ENCODE data around the gene ABCA8.

ABCA8 gene

DNA sequence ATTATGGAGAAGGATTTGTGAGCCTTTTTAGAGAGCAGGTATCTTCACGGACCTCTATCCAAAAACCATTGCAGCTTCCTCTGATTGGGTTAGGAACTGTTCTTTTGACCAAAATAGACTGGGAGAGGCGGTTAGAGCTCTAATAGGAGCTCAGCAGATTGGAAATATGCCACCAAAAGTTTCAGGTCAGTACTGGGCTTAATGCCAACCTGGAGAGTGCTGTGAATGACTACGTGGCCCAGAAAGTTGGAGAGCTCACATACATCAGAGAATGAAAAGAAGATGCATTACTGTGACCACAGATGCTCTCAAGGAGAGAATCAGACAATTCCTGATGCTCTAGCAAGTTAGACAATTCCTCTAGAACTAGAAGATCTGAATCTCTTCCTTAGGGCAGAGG lies 86.5 kb downstream of the ABCA8 start:
- FAIRE-seq, result no peak

DNA sequence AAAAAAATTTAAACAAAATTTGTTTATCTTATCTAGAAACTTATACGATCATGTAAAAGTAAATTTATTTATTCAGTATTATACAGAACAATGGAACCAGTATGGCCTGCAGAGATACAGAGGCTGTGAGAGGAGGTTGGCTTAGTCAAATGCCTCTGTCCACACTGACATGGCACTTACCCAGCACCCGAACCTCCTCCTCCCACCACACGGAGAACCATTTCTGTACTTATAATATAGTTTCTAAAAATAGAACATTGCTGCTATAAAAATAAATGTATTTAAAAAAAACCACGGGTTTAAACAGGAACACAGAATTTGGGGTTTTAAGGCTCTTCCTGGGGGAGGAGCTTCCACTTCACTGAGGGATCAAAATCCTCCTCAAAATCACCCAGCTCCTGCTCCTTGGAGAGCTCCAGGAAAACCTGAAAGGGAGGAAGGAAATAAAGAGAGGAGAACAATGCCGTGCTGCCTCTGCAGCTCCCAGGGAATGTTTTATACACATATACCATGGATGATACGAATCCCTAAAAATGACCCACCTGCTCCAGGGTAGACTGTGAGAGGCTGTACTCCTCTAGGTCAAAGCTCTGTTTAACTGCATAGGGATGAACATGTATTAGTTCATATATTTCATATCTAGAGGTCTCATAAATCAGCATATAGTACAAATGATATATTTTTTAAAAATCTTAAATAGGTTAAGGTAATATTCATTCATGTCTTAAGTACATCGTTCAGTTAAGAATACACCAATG lies 87.3 kb downstream of the ABCA8 start:
- no peak for FAIRE-seq

GRCh38 chr17:68865584-68865983 lies 89.6 kb downstream of the ABCA8 start:
- no peak for FAIRE-seq

DNA sequence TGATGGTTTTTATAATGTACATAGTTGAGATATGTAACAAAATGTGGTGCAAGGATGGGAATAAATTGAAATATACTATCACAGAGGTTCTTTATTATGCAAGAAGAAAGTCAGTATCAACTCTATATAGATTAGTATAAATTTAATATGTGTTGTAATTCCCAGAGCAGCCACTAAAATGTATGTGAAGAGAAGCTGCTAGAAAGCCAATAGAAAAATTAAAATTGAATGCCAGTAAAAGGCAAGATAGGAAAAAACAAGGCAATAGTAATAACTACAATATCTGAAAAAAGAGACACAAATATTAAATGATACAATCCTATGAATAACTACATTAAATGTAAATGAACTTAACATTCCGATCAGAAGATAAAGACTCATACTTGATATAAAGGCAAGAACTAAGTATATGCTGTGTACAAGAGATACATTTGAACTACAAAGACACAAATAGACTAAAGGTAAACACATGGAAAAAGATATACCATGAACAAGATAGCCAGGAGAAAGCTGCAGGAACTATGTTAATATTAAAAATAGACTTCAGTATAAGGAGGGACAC lies 92.0 kb downstream of the ABCA8 start:
- no peak for FAIRE-seq

- no peak for FAIRE-seq
These were observed 93.6 kb downstream of the ABCA8 start for GRCh38 chr17:68861602-68862001.

- no peak for FAIRE-seq
These were observed 94.3 kb downstream of the ABCA8 start for GRCh38 chr17:68860941-68861340.

- FAIRE-seq, result no peak
These were observed 100.7 kb downstream of the ABCA8 start for GRCh38 chr17:68854452-68854851.

DNA sequence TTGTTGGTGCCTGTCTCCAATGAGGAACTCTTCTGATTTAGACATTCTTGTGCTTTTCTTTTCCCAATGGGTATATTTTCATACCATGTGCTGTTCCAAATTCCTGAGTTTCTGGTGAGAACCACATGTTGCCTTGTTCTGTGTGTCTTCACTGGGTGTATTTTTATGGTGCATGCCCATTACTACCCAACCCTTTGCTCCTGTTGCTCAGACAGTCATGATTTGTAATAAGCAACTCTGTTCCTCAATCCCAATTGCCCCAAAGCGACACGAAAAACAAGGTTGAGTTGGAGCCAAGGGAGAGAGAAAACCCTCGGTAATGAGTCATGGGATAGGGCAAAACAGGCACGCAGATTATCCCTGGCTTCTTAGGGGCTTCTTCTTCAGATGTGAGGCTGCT lies 101.8 kb downstream of the ABCA8 start:
- FAIRE-seq, result no peak

GRCh38 chr17:68853036-68853435 lies 102.2 kb downstream of the ABCA8 start:
- no peak for FAIRE-seq

GRCh38 chr17:68851890-68852289 lies 103.3 kb downstream of the ABCA8 start:
- FAIRE-seq, result no peak

DNA sequence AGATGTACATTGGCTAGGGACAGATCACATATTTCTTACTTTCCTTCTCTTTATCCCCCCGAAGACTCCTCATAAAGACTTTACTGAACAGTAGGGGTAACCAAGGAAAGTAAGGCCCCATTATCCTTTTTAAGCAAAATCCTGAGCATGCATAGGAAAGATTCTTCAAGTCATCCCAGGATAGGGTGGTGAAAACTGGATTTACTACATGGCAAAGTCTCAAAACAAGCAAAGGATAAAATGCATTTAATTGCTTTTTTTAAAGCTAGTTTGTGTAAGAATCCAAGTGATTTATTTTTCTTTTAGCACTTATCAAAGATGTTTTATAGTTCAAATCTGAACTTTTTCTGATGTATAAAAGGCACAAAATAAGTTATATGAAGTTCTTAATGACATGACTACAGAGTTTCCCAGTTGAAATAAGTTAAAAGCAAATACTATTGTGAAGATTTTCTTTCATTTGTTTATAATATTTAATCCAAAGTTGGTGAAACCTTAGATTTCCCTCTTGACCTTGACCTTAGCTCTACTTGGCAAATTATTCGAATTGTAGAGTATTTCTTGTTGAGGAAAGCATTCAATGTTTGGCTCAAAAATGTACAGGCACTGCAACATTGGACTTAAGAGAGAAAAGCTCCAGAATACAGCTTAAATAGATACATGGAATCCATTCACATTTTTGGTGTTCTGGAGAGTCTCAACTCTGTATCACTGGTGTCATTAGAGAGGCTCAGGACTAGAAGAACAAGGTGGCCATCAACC lies 104.3 kb downstream of the ABCA8 start:
- FAIRE-seq, result no peak

DNA sequence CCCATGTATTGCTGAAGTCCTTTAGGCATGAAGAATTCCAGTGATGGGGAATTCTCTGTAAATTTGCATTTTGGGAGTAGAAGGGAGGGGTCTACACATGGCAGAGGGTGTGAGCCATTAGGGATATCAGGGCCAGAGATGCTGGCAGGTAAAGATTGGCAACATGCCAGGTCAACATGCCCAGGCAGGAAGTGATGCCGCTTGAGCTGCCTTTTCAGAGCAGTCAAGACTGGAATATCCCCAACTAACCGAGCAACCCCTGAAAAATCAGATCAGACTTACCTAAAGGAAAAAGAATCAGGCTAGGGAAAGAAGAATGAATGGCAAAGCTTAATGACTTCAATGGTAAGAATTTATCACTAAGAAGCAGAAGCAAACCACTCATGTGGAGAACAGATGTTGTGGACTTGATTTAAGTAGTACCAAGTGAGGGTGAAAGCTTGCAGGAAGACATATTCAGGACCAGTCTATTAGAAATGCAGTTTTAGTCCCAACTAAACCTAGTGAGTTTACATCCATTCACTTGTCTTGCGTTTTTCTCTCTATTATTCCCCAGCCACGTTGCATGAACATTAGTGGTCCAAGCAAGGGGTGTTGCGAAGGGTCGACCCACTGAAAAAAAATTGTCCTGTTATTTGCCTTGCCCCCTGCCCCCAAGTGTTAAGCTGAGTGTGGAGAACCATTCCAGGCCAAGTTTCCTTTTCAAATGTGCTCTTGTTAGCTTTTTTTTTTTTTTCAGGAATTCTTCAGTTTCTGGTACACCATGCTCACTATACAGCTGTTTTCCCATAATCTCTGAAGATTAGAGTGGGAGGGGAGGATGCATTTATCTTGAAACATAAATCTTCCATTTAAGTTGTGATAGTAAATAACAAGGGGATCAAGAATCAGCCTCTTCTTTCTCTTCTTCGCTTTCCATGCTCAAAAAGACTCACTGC lies 105.2 kb downstream of the ABCA8 start:
- FAIRE-seq, result no peak

DNA sequence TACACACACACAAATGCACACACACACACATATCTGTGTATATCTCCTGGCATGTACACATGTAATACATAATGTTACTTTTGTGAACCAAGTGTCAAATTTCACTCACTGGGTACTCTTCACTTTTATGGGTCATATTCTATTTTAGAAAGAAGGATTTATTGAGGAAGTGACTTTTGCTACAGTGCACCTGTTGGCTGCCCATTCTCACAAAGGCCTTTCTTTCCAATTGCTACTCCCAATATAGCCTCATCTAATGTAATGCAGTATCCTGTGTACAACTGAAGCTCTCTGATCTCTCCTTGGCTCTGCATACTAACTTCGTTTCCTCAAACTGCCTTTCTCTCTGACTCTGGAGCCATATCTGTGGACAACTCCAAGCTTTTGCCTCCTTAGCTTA lies 107.5 kb downstream of the ABCA8 start:
- no peak for FAIRE-seq

GRCh38 chr17:68843522-68843921 lies 111.7 kb downstream of the ABCA8 start:
- FAIRE-seq, result no peak

- no peak for FAIRE-seq
These were observed 115.1 kb downstream of the ABCA8 start for GRCh38 chr17:68840073-68840472.

DNA sequence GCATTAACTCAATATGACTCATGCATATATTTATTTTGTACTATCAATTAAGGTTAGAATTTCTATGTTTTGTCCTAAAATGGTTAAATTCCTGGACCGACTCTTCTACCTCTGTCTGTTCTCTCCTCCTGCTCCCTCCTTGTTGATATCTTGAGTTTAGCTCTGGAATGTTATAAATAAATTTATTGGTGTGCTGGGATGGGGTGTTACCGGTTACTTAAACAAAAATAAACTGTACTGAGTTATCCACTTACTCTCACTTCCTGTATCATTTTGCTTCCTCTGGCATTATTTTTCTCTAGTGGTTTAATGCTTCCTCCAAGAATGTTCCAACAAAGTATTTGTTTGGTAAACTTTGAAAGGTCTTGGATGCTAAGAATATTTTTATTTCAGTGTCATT lies 120.1 kb downstream of the ABCA8 start:
- no peak for FAIRE-seq

- FAIRE-seq, result no peak
These were observed 120.8 kb downstream of the ABCA8 start for GRCh38 chr17:68834328-68834836.

- no peak for FAIRE-seq
These were observed 122.9 kb downstream of the ABCA8 start for GRCh38 chr17:68832109-68832802.

- no peak for FAIRE-seq
These were observed 124.0 kb downstream of the ABCA8 start for GRCh38 chr17:68831170-68831569.

GRCh38 chr17:68830313-68830712 lies 124.9 kb downstream of the ABCA8 start:
- no peak for FAIRE-seq

DNA sequence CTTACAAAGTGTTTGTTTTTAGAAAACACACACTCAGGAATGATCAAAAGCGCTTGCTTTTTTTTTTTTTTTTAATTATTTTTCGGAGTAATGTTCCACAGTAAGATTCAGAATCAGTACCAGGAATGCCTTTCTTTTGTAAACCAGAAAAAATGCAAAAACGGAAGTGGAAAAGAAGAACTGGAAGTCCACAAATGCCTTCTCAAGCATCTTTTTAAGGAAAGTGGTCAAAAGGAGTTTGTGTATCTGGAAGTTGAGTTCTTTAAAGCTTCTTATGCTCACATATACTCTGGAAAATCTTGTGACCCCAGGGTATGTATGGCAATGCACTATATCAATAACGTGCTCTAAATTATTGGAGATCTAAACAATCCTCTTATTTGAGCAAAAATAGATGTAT lies 126.0 kb downstream of the ABCA8 start:
- FAIRE-seq, result no peak

DNA sequence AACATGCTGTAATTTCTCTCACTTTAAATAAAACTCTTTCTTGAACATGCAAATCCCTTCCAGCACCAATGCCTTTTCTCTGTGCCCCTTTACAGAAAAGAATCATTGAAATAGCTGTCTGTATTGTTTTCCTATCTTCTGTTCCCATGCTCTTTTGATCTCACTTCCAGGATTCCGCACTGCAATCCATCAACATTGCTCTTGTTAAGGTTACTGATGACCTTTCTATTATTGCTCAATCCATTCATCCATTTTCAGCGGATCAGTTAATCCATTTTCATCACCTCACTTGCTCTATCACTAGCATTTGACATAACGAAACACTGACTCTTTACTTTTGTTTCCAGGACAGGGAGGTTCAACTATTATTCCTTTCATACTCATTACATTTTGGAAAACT lies 130.5 kb downstream of the ABCA8 start:
- FAIRE-seq, result no peak
